Erythroblast (primary cell): ENCODE measurements around the gene CCDC188.

Experiments used
- DNase-seq, 2 experiments: peaks; one replicate each; lab custom pipeline; 2025; lab: John Stamatoyannopoulos, UW
- GATA1 ChIP-seq: IDR thresholded peaks from 2 replicates; pipeline ENCODE4 v1.6.1; 2011; ENCODE audit warnings: low read depth, mild to moderate bottlenecking, control low read depth, low read length, moderate library complexity
- POLR2A ChIP-seq: IDR thresholded peaks from 2 replicates; pipeline ENCODE4 v1.6.1; 2011; ENCODE audit warnings: mild to moderate bottlenecking, low read length

The CCDC188 gene

DNA sequence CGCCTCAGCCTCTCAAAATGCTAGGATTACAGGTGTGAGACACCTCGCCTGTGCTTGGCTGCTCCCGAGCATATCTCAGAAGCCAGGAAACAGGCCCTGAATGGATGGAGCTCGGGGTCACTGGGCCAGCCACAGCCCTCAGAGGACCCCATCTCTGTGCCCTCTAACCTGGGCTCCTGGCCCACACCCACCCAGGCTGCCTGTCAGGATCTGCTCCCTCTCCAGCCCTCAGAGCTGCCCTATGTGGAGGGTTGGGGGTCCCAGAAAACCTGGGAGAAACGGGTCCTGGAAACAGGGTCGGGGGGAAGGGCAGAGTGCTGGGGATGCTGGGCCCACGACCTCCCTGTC, 5.2 kb upstream of the CCDC188 start:
- no peak for TF ChIP-seq GATA1
- TF ChIP-seq POLR2A, result no peak
- DNase-seq, result no peak

DNA sequence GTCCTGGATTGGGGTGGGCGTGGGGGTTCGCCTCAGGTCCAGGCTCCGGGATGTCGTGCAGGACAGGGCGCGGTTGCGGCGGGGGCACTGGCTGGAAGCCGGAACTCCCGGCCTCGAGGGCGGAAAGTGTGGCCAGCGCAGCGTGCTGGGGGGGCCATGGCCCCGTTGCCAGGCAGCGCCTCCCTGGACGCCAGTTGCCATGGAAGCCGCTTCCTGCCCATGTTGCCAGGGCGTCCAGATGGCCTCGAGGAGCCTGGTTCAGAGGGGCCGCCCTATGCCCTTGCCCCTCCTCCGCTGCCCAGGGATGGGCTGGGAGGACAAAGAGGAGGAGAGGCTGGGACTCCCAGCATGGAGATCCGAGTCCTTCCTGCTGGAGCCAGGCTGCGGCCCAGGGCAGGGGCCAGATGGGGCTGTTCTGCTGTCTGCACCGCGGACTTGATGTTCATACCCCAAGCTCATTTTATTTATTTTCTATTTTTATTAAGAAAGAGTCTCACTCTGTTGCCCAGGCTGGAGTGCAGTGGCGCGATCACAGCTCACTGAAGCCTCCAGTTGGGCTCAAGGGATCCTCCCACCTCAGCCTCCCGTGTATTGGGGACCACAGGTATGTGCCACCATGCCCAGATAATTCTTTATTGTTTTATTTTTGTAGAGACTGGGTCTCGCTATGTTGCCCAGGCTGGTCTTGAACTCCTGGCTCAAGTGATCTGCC, 4.6 kb upstream of the CCDC188 start:
- TF ChIP-seq POLR2A, result no peak
- TF ChIP-seq GATA1, result no peak
- DNase-seq, result no peak

DNA sequence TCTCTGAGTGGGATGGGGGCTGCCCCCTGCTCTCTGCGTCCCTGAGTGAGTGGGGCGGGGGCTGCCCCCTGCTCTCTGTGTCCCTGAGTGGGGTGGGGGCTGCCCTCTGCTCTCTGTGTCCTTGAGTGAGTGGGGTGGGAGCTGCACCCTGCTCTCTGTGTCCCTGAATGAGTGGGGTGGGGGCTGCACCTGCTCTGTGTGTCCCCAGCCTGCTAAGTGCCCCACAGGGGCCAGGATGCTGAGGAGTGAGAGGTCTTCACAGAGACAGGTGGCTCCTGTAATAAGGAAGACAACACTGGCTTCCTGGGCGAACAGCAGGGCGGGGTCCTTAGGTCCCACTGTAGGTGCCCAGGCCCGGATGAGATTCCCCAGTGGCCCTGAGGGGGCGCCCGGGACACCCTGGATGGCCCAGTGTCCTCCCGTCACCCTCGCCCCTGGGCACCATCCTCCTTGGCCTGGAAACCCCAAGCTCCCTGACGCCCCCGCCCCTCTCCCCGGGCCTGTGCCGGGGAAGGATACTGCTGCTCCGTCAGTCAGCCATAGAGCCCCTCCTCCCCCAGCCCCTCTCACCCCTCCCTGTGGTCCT, 3.8 kb upstream of the CCDC188 start:
- TF ChIP-seq GATA1 (no peak), POLR2A (no peak)
- DNase-seq, result no peak

DNA sequence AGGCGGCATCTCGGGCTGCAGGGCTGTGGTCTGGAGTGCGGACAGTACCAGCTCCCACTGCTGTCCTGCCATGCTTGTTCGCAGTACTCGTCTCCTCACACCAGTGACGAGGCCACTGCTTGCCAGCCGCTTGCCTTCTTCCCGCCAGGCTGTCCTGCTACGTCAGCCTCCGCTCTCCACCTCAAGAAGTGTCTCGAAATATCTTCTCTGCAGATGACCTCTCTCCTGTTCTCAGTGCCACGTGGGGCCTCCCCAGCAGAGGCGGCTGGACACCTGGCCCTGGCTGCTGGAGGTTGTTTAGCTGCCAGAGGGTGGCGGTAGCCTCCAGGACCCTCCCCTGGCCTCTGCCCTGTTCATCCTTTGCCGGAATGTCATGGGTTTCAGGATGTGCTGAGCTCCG, 3.1 kb upstream of the CCDC188 start:
- TF ChIP-seq GATA1 (no peak), POLR2A (no peak)
- no peak for DNase-seq

DNA sequence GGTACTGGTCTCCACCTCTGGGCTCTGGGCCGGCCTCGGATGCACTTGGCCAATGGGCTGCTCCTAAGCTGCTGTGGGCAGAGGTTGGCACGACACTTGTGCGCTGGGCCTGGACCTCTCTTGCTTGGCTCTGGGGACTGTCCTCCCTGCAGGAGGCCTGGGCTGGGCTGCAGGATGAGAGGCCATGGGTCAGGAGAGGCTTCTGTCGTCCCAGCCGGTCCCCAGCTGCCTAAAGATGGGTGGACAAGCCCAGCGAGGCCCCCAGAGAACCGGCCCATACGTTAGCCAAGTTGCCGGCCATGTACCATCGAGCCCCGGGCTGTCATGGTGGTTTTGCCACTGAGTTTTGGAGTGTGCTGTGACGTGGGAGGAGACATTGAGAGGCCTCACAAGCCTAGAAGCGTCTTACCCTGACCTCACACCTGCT, 1.6 kb upstream of the CCDC188 start:
- no peak for TF ChIP-seq POLR2A
- TF ChIP-seq GATA1, result no peak
- no peak for DNase-seq

DNA sequence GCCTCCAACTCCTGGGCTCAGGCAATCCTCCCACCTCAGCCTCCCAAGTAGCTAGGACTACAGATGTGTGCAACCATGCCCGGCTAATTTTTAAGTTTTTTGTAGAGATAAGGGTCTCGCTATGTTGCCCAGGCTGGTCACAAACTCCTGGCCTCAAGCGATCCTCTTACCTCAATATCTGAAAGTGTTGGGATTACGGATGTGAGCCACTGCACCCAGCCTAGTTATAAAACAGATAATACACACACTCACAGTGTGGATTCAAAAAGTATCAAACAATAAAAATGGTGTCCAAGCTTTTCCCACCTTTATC, 377 bp upstream of the CCDC188 start:
- DNase-seq, result no peak
- TF ChIP-seq GATA1 (no peak), POLR2A (no peak)

DNA sequence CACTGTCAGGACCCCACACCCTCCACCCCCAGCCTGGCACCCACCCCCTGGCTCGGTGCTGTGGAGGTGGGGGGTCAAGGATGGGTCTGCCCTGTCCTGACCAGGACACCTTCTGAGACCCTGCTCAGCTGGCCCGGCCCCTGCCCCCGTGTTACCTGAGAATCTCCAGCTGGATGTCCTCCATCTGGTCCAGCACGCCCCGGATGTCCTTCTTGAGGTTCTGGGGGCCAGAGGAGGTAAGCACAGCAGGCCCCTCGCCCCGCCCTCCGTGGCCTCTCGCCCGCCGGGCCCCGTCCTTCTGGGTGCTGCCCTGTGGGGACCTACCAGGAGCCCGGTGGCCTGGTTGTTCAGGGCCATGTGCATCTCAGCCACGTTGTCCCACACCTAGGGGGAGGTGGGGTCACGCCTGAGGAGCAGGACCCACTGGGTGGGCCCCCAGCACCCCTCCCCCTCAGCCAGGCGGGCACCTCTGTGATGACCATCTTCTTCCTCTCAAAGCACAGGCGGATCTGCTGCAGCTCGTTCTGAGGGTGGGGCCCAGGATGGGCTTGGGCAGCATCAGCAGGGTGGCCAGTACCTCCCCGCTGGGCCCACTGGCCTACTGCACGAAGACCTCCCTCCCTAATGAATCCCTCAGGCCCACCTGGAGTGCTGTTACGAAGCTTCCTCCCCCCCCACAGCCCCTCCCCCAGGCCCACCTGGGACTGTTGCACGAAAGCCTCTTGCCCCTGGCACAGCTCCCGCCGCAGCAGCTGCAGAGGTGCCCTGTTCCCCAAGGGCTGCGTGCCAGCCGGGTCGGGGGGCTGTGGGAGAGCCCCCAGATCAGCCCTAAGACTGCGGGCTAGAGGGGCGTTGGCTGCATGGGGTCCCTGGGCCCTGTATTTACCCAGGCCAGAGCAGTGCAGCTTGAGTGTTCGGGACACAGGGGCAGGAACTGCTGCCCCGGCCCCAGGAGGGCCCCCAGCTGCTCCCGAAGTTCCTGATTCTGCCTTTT, 1.3 kb downstream of the CCDC188 start:
- DNase-seq, result no peak
- TF ChIP-seq GATA1, result no peak

DNA sequence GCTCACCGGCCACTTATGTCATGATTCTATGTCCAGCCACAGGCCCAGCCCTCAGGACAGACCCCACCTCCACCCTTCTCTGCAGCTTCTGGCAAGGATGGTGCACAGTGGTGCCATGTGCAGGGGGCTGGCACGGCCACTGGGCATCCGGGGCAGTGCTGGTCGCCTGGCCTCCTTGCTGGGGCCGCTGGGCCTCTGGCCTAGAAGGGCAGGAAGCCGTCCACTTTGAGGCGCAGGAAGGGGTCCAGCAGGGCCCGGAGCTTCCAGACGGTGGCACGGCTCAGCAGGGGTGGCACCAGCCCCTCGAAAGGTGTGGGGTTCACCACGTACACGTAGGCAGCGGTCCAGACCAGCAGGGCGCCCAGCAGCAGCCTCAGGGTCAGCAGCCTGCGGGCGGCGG, 2.4 kb downstream of the CCDC188 start:
- TF ChIP-seq GATA1 (no peak), POLR2A (no peak)
- DNase-seq, result no peak

DNA sequence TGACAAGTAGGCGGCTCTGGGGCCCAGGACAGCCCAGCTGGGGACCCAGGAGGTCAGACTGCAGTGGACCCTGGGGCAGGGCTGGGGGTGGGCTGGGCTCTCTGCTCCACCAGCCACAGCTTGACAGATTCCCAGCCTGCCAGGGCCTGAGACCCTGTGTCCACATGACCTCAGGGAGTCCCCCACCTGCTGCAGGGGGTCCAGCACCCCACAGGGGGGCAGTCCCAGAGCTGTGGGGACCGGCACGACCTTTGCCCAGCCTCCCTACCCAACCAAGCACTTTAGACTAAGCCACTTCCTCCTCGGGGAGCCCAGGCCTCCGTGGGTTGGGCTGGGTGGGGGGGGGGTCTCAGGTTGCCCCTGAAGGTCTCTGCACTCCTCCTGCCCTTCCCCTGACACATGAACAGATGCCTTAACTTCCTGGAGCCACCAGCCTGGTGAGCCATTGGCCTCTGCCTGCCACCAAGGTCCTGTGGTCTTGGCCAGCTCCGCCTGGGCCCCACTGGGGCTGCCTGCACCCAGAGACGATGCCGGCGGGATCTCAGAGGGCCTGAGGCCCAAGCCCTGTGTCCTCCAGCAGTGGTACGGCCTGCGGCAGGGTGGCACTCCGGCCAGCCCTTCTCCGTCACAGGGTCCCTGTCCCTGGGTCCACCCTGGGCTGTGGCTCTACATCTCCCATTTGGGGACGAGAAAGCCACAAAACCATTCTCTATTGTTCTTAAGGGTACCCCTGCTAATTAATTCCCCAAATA, 3.4 kb downstream of the CCDC188 start:
- no peak for TF ChIP-seq POLR2A
- no peak for TF ChIP-seq GATA1
- DNase-seq, result no peak

DNA sequence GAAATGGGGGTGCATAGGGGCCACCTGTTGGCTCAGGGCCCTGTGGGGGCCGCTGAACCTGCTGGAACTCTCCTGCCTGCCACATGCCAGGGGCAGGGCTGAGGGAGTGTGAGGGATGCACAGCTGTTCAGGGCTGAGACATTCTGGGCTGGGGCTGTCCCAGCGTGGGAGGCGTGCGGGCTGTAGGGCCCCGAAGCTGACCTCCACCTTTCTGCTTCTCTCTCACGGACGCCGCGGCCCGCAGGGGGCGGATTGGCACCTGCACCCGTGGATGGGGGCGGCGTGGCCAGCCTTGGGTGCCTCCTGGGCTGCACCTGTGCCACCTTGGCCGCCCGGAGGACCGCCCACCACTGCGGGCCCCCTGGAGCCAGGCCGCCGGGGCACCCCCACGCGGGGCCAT, 4.1 kb downstream of the CCDC188 start:
- DNase-seq, result no peak
- TF ChIP-seq GATA1 (no peak), POLR2A (no peak)

DNA sequence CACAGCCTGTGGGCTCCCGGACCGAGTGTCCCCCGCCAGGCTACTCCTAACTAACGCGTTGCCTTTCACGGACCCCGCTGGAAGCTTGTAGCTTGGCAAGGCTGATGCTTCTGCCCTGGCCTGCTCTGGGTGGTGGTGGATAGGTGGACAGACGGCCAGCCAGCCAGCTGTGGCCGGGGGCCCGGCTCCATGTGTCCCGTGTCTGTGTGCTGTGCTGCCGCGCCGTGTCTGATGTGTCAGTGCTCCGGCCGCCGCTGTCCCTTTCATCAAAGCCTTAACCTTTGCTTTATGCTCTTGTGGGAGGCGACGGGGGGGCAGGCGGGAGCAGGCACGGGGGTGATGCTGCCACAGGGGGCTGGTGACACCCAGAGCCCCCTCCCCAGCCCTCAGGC, 5.0 kb downstream of the CCDC188 start:
- TF ChIP-seq GATA1 (no peak), POLR2A (no peak)
- DNase-seq, result no peak

DNA sequence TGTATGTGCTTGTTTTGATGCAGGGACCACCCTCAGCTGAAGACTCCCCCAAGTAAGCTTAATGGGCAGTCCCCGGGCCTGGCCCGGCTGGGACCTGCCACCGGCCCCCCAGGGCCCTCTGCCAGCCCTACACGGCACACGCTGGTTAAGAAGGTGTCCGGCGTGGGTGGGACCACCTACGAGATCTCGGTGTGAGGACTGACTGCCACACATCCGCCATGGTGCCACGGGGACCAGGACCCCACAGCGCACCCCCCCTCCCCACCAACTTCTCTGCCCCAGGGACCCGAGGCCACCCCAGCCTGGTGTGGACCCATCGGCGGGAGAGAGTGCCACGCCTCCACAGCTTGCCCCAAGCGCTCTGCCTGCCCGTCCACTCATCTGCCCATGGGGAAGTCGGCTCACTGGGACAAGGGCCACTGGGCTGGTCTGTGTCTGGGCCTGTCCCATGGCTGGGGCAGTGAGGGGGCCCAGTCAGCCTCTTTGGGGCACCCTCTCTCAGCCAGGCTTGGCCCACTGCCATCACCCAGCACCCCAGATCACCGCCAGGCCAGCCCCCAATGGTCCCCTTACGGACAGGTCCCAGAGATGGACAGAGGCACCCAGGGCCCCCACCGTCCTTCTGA, 5.5 kb downstream of the CCDC188 start:
- no peak for TF ChIP-seq POLR2A
- no peak for TF ChIP-seq GATA1
- DNase-seq, result no peak

DNA sequence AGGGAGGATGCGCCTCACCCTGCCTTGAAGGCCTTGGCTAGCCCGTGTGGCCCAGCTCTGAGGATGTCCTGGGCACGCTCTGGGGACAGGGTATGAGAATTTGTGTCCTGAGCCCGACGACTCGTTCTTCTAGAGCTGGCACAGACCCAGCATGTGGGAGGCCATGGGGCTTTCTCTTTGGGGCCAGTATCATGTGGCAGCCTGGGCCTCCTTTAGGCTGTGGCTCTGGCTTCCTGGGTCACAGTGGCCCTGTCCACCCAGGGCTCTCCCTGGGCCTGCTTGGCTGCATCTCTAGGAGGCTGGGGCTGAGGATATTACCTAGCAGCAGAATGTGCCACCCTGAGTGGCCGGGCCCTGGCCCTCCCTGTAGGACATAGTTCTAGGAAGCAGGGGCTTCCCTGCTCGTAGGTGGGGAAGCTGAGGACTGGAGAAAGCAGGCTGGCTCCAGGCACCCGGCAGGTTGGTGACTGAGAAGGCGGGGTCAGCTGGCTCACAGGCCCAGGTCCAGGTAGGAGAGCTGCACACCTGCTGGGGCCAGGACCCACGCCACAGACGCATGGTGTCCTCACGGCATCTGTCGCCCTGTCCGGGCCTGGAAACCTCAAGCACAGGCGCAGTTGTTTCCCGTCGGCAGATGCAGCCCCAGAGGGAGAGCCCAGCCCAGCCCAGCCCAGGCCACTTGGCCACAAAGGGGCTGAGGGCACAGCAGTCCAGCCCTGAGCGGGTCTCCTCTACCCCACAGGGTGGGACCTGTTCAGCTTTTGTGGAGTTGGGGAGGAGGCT, 6.8 kb downstream of the CCDC188 start:
- no peak for DNase-seq
- TF ChIP-seq POLR2A (no peak), GATA1 (no peak)
